ENCODE data around the gene SGPP1.

SGPP1 gene

GRCh38 chr14:63671987-63672386 is 55.9 kb downstream of the SGPP1 start:
- TF ChIP-seq POLR2AphosphoS5 (IDR thresholded peaks at IDR 0.05; ENCODE audit: low read depth) (no peak), GABPA (IDR thresholded peaks at IDR 0.05; ENCODE audit: low read depth) (no peak)
- TF ChIP-seq, protein P1, sequence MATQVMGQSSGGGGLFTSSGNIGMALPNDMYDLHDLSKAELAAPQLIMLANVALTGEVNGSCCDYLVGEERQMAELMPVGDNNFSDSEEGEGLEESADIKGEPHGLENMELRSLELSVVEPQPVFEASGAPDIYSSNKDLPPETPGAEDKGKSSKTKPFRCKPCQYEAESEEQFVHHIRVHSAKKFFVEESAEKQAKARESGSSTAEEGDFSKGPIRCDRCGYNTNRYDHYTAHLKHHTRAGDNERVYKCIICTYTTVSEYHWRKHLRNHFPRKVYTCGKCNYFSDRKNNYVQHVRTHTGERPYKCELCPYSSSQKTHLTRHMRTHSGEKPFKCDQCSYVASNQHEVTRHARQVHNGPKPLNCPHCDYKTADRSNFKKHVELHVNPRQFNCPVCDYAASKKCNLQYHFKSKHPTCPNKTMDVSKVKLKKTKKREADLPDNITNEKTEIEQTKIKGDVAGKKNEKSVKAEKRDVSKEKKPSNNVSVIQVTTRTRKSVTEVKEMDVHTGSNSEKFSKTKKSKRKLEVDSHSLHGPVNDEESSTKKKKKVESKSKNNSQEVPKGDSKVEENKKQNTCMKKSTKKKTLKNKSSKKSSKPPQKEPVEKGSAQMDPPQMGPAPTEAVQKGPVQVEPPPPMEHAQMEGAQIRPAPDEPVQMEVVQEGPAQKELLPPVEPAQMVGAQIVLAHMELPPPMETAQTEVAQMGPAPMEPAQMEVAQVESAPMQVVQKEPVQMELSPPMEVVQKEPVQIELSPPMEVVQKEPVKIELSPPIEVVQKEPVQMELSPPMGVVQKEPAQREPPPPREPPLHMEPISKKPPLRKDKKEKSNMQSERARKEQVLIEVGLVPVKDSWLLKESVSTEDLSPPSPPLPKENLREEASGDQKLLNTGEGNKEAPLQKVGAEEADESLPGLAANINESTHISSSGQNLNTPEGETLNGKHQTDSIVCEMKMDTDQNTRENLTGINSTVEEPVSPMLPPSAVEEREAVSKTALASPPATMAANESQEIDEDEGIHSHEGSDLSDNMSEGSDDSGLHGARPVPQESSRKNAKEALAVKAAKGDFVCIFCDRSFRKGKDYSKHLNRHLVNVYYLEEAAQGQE (IDR thresholded peaks at IDR 0.05; ENCODE audit: insufficient replicate concordance, low read depth), result no peak
- no peak overlapping the region for H3K4me3 ChIP-seq (replicated peaks; ENCODE audit: insufficient read depth, low read length)
- DNase-seq (ENCODE audit: low read depth in 1 of 2, low spot score in 1 of 2), result no peak
- no peaks in the 10 kb centered on the region for H3K27me3 ChIP-seq (ENCODE audit: insufficient read depth, poor library complexity, severe bottlenecking)
- H3K27ac ChIP-seq (replicated peaks), result no peak overlapping the region

DNA sequence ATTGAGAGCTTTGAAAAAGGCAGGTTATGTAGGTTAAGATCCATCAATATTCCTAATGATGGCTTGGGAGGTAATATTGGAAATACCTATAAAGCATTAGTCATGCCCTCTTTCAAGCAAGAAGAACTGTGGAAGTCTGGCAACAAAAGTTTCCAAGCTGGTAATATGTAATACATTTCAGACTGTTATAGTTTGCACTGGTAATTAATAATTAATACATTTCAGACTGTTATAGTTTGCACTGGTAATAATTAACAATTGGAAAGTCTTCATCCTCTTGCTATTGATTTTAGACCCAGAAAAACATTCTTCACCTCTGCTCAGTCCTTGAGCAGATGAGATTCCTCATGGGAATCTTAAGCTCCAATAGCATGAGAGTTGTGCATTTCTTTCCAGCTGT is 57.2 kb downstream of the SGPP1 start:
- DNase-seq (ENCODE audit: low read depth in 1 of 2, low spot score in 1 of 2), result no peak
- Histone ChIP-seq H3K4me3 (replicated peaks; ENCODE audit: insufficient read depth, low read length) (no peak overlapping the region), H3K27me3 (ENCODE audit: insufficient read depth, poor library complexity, severe bottlenecking) (no peaks in the 10 kb centered on the region), H3K27ac (replicated peaks) (no peak overlapping the region)
- no peak for TF ChIP-seq CTCF (IDR thresholded peaks at IDR 0.05; ENCODE audit: insufficient read depth, low read length)
- TF ChIP-seq SPI1 (IDR thresholded peaks at IDR 0.05; ENCODE audit: borderline replicate concordance, low read depth), result no peak
- TF ChIP-seq, protein P1 (IDR thresholded peaks at IDR 0.05; ENCODE audit: insufficient replicate concordance, low read depth), result no peak
- no peak for TF ChIP-seq GABPA (IDR thresholded peaks at IDR 0.05; ENCODE audit: low read depth)
- no peak for TF ChIP-seq POLR2AphosphoS5 (IDR thresholded peaks at IDR 0.05; ENCODE audit: low read depth)

DNA sequence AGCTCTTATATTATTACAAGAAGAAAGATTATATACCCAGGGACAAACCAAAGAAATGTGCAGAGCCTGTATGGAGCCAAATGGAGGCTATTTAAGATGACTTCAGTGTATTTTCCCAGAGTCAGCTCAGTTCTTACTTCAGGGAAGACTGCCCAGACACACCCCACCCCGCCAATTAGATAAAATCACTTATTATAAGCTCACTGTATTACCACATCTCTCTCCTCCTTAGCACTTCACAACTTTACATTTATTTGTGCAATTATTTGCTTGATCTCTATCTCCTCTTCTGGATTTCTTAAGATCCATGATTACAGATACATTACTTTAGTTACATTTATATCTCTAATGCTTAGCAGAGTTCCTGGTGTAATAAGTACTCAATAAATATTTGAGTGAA is 61.5 kb downstream of the SGPP1 start:
- H3K27me3 ChIP-seq (ENCODE audit: insufficient read depth, poor library complexity, severe bottlenecking), result no peaks in the 10 kb centered on the region
- TF ChIP-seq SPI1 (IDR thresholded peaks at IDR 0.05; ENCODE audit: borderline replicate concordance, low read depth) (no peak), CTCF (IDR thresholded peaks at IDR 0.05; ENCODE audit: insufficient read depth, low read length) (no peak), GABPA (IDR thresholded peaks at IDR 0.05; ENCODE audit: low read depth) (no peak), POLR2AphosphoS5 (IDR thresholded peaks at IDR 0.05; ENCODE audit: low read depth) (no peak)
- TF ChIP-seq, protein P1 (IDR thresholded peaks at IDR 0.05; ENCODE audit: insufficient replicate concordance, low read depth), result no peak
- H3K4me3 ChIP-seq (replicated peaks; ENCODE audit: insufficient read depth, low read length), result no peak overlapping the region
- no peak for DNase-seq (ENCODE audit: low read depth in 1 of 2, low spot score in 1 of 2)
- no peak overlapping the region for H3K27ac ChIP-seq (replicated peaks)

All from HL-60 (cell line).